GM19043 (cell line): Measurements from ENCODE around the gene RAB3C.
A peak's percentile ranks its signal among the peaks of the same experiment; 100 is the strongest.

Experiments used
- ATAC-seq: cut with Tn5 transposase; IDR thresholded peaks from one replicate; pipeline ENCODE4 v1.9.1; 2021; ENCODE audit warnings: low read depth; ENCODE audit not compliant: unreplicated experiment

The RAB3C gene

DNA sequence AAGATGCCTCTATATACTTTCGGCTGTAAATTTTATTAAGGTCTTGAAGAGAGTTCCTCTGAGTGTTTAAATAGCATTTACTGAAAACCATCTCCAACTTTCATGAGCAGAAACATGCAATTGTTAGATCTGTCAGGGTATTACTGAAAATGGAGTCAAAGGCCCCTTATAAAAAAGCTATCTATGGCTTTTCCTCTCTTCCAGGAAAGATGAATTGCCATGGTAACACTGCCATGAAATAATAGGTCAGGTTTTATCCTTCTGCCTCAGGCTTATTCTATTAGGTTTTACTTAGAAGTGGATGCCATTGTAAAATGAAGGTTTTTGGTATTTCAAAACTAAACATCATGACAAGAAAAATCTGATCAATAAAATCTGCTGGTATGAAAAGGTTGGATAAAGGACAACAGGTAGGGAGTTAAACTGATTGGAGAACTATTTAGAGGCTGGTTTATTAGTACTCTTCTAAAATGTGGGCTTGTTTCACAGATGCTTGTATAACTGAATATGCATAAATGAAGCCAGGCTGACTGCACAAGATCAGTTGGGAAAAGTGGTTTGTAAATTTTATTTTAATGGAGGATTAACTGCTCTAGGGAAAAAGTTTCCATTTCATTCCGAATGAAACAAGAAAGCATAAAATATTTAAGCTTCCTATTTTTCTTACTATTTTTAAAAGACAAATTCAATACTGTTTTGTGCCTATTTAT, 135.5 kb downstream of the RAB3C start:
- no peak for ATAC-seq

DNA sequence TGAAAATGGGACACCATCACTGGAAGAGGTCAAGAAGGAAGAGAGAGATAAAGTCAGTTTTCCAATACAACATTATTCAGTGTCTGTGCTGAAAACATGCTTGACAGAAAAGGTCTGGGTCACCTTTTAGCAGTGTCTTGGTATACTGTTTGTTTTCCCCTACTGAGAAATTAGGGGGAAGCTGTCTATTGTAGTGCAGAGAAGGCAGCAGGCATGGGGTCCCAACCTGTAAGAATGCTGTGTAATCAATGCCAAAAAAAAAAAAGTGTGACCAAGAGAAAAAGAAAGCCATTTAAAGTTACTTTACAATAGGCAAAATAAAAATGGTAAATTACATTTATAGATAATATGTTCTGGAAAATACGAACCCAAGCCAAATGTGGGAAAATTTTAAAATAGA, 139.3 kb downstream of the RAB3C start:
- no peak for ATAC-seq

DNA sequence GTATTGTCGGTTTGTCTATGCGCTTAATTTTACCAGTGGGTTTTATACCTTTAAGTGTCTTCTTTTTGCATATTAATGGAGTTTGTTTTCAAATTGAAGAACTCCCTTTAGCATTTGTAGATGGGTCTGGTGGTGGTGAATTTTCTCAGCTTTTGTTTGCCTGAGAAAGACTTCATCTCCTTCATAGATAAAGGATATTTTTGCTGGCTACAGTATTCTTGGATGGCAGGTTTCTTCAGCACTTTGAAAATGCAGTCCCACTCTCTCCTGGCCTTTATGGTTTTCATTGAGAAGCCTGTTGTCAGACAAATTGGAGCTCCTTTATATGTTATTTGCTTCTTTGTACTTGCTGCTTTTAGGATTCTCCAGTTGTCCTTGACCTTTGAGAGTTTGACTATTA, 142.1 kb downstream of the RAB3C start:
- ATAC-seq = no peak

DNA sequence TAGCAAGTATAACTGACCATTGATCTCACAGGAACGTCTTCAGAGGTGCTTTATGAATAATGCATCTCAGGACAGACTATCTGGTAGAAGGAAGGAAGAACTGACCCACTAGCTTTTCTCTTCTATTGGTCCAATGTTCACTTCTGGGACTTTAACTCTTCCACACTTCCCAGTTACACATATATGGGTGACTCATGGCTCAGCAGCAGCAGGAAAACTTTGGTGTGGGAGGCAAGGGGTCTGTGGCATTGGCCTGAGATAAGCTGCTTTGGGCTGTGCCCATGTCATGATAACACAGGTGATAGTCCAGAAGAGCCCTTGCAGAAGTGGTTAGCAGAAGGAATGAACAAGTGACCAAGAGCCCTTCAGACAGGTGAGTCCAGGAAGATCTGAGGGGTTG, 148.8 kb downstream of the RAB3C start:
- ATAC-seq = no peak

DNA sequence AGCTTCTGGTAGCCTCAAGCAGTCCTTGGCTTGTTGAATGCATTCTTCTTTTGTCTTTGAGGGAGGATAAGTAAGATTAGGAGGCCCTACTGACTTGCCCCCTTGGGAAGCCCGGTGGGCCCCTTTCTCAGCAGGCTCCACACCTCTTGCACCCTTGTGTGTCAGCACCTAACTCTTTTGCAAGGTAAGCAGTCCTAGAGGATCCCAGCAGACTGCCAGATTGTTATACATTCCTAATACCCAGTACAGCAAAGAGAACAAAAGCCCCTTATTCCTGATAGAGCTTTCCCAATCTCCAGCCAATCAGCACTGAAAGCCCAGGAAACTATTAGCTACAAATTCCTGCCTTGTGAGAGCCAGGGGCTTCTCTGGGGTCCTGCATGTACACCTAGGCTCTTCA, 152.8 kb downstream of the RAB3C start:
- no peak for ATAC-seq

DNA sequence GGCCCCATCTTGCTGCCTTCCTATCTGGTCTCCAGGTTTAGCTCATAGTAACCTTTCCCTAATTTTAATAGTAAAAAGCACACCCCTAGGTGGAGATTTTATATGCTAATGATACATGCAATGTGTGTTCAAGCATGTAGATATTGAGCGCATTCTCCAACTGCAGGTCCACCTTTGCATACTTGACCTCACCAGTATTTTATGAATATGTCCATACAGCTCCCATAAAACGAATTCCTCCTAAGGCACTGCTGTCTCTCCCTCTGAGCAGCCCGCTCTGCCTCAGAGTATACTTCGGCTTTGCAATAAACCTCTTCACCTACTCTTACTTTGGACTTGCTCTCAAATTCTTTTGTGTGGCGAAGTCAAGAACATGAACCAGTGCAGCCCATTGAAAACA, 153.3 kb downstream of the RAB3C start:
- ATAC-seq = no peak

DNA sequence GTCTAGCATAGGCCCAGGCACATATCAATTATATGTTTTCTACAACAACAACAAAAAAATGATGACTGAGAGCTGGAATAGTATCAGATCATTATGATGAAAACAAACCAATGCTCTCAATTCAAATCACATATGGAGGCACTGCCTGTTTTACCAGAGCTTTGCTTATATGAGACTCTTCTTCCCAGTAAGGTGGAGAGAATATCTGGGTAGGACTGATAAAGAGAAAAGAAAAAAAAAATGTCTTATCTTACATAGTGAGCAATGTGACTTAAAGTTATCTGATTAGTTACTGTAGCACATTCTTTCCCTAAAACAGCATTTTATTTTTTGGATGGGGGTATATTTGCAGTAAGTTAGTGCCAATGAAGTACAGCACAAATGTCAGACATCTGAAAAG, 154.8 kb downstream of the RAB3C start:
- no peak for ATAC-seq

DNA sequence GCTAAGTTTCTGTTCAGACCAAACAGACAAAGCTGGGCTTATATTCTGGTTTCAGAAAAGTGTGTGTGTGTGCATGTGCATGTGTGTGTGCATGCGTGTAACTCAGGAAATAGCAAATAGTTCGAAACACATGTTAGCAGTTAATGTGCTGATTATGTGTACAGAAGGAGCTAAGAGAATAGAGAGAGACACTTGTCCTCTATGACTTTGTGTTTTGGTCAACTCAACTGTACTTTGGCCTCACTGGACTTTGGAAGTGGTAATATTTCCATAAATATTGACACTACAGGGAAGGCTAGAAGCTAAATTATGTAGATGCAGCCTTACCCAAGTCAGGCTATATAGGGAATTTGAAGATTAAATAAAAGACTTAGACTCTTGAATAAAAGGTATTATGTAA, 155.5 kb downstream of the RAB3C start:
- no peak for ATAC-seq

DNA sequence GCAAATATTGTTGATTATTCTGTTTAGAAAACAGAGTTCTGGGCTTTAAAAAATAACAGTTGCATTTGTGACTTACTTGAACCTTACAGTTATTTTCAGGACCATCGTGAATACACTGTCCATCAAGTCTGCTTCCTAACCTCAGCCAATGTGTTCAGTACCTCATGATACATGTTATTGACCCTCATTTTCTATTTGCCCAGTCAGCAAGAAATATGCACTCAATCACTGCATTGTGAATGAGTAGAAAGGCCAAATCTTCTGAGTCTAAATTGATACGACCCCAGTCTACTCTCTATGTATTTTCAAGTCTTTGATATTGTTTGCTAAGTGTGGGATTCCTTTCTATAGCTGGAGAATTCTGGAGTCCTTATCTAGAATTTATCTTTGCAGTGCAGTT, 156.2 kb downstream of the RAB3C start:
- ATAC-seq = no peak

DNA sequence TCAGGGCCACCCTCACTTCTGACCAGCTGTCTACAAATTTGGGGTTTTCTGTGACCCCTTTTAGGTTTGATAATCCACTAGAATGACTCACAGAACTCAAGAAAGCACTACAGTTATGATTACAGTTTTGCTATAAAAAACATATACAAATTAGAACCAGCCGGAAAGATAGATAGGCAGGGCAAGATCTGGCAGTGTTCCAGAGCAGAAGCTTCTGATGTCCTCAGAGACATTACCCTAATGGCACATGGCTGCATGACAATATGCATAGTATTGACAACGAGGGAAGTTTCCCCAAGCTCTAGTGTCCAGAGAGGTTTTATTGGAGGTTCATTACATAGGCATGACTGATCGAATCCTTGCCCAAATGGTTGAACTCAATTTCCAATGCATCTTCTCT, 158.1 kb downstream of the RAB3C start:
- ATAC-seq = no peak

DNA sequence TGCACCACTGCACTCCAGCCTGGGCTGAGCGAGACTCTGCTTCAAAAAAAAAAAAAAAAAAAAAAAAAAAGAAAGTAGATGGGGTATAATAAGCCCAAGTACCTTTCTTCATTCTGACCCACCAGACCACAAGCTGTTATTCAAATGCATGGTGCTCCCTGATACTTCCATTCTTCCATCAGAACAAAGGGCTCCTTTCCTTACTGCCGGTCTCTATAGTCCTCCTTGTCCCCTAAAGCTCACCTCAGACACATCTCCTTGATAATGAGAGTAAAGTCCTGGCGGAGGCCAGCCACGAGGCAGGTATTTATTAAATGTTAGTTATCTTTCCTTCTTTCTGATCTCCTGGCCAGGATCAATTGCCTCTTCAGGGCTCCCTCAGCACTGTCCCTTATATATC, 162.5 kb downstream of the RAB3C start:
- ATAC-seq = no peak

DNA sequence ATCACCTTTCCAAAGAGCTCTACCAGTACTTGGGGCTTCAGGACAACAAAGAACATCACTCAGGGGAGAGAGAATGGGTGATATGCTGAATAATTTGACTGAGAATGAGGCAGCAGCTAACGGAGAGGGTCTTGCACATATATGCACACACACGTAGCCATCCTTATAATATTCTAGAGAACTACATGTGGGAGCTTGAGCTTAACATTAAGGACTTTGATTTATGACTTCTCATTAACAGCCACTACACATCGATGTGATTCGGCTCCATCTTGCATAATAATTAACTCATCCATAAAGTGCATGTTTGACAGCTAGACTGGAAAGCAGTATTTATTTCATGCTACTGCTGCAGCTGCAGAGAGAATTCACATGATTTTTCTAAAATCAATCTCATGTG, 163.4 kb downstream of the RAB3C start:
- ATAC-seq = no peak

DNA sequence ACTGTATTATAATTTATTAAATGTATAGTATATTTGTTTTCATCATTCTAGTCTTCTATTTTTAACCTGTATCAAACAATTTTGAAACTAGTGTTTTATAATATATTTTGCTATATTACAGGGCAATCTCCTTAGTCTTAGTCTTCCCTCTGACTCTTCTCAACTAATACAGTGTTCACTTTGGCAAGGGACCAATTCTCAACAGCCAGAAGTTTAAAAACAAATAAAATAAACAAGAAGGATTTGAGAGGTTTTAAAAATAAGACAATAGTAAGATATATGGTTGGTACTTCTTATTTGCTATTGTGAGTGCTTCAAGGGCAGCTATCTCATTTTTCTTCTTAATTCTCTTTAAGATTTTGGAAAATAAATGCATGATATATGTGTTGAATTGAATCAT, 167.2 kb downstream of the RAB3C start:
- no peak for ATAC-seq

DNA sequence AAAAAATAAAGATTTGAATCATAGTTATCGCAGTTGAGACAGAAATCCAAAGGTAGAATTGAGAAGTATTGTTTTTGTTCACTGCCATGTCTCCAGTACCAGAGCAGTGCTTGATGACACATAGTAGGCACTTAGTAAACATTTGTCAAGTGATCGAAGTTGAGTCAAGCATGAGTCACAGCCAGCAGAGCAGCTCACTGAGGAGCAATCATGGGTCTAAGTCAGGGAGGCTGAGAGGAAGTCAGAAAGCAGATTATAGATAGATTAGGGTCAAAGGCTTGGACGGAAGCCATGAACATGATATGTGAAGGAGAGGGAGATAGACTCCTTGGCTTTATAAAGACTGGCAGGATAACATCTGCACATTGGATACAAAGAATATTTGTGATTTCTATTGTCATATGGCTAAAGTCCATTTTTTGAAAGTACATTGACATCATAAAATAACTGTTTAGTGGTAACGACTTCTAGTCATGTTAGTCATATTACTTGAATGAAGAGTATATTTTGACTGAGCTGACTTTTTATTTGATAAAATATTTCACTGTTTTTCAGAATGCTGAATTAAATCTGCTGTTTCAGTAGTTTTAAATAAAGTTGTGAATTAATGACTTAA, 168.5 kb downstream of the RAB3C start:
- ATAC-seq = no peak

DNA sequence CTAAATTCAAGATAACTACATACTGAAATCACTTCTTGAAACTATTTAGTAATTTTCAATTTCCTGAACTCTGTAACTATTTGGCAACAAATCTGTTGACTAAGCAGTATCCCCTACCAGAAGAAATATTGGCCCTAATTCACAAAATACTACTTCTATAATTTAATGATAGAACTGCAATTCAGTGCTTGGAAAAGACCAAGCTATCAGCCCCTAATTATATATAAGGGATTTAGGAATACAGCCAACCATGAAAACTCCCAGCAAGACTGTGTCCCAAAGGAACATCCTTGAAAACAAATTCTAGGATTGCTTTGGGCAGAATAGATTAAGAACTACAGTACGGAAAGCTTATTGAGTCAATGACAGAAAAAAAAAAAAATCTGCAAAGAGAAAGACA, 169.2 kb downstream of the RAB3C start:
- ATAC-seq = no peak

DNA sequence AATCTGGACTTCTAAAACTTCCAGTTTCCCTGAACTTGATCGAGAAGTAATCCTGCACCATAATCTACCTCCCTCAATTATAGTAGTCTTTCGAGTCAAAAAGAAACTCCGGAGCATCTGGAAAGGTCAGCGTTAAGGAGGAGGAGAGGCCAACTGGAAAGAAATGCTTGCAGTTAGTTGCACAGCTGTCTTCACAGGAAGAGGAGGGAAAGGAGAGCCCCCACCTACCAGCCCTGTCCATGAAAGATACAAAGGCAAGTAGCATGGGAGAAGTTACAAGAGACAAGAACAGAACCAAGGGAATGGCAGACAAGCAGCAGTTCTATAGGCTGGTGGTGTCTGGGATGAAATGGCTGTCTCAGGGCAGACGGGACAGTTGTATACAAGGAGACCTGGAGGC, 170.6 kb downstream of the RAB3C start:
- no peak for ATAC-seq

DNA sequence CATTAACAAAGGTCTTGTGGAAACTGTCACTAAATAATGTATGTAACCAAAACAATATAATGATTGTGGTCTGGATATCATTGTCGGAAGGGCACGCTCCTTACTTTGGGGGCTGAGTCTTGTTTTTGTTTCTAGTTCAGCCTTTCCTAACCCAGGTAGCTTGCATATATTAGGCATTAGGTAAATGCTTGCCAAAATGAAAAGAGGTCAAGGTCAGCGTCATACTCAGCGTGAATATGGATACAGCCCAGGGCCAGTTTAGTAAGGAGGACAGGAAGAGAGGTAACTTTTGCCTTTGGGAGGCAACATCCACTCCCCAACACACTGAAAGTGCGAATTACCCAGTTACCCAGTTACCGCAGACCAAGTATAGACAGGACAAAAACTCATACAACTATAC, 171.4 kb downstream of the RAB3C start:
- ATAC-seq = no peak

DNA sequence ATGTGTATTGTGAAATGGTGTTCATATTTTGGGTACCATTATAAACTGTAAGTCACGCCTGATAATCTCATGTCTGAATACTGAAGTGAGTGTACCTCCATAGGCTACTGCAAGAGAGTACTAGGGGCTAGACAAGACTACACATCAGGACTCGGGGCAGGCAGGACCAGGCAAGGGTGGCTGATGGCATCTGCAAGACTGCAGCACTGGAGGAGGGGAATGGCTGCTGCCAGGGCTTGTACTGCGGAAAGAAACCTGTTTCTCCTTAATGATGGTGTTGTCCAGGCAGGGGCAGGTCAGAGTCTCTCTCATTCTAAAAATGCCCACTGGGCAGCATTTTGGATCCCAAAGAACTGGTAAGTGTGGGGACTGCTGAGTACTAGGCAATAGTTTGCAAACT, 172.5 kb downstream of the RAB3C start:
- ATAC-seq = no peak

DNA sequence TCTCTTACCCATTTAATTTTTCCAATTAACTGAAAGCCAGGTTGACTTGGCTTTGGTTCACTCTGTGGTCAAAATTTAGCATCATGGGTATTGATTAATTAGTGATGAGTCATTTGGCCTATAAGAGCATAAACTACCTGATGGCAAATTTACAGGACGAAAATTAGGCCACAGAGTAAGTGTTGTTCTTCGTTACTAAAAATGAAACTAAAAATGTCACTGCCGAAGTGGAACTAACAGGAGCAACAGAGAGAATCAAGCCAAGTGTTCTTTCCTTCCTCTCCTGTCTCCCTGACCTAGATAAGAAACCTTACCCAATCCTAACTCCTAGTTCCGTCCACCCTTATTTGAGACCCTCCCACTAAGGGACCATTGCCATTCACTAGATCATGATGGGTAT, 176.9 kb downstream of the RAB3C start:
- ATAC-seq = peak; percentile 90

DNA sequence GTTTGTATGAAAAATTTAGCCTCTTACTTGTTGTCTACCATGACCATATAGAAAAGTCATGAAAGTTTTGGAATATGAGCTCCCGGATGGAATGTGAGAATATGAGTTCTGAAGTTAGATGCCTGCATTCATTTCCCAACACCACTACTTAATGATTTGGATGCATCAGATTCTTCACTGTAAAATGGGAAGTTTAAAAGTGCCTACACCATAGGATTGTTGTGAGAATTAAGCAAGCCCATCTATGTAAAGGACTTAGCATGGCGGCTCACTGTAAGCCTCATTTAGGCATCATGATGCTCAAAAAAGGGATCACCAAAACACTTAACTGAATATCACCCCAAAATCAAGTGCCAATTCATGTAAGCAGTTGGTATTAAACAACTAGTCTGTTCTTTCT, 177.3 kb downstream of the RAB3C start:
- ATAC-seq = no peak

DNA sequence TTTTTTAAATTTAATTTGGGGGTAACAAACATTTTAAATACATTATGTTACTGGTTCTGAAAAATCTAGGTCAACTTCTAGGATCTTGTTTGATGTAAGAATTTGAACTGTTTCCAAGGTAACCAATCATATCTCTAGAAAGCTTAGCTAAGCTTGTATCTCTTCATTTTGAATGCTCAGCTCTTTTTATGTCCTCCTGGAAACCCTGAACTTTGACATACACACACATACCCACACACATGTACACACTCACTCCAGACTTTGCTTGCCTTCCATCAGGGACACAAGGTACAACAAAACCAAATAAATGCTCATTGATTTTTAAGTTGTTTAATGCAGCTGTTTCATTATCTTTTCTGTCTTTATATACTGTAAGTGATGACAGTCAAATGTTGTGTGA, 178.5 kb downstream of the RAB3C start:
- no peak for ATAC-seq

DNA sequence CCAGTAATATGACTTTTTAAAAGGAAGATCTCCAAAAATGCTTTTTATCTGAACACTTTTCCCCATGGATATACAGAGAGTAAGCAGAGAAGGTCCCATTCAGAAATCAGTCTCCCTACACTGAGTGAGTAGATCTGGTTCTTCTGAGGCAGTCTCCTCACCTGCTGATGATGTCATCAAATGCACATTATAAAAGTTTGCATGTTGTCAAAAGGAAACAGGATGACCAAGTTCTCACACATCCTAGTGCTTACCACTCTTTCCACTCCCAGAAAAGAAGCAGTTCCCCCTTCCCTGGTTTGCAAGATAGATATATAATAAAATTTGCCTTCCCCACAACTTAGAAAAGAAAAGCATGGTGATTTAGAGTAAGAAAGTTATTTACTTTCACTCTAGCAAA, 180.5 kb downstream of the RAB3C start:
- ATAC-seq = no peak

DNA sequence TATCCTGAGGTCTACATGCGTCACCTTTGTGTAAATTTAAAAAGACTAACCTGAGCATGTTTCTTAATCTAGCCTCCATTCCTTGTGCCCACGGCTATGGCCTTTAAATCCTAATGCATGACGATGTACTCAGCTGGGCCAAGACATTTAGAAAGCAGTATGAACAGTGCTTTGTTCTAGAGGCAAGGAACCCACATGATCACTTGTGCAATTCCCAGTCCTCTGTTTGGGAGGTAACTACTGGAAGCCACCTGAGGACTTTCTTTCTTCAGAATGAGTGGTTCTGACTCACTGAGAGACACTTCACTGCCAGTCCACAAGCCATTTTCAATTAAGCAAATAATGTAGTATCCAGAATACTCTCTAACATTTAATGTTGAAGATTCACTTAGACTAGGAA, 181.3 kb downstream of the RAB3C start:
- ATAC-seq = no peak
